Skeletal muscle satellite cell (primary cell): ENCODE data around the gene UBL4A.

Experiments
- H3K27me3 ChIP-seq: 2 replicates; pipeline ENCODE4 v1.7.0; 2013; ENCODE audit warnings: low read length; ENCODE audit not compliant: control insufficient read depth, insufficient read depth
- H3K36me3 ChIP-seq: 2 replicates; pipeline ENCODE4 v1.7.0; 2013; ENCODE audit warnings: mild to moderate bottlenecking, control low read depth, low read length; ENCODE audit not compliant: insufficient read depth
- H3K4me1 ChIP-seq: 2 replicates; pipeline ENCODE4 v1.7.0; 2013; ENCODE audit warnings: low read length; ENCODE audit not compliant: control insufficient read depth, insufficient read depth
- H3K4me2 ChIP-seq: 2 replicates; pipeline ENCODE4 v1.7.0; 2013; ENCODE audit warnings: mild to moderate bottlenecking, low read length
- H3K4me3 ChIP-seq: 2 replicates; pipeline ENCODE4 v1.7.0; 2013; ENCODE audit warnings: low read length
- H3K9ac ChIP-seq: 2 replicates; pipeline ENCODE4 v1.7.0; 2013; ENCODE audit warnings: mild to moderate bottlenecking, low read depth, low read length, moderate library complexity
- H3K9me3 ChIP-seq: replicated peaks from 2 replicates; pipeline ENCODE4 v1.7.0; 2013; ENCODE audit warnings: mild to moderate bottlenecking, control low read depth, low read length

The UBL4A gene

DNA sequence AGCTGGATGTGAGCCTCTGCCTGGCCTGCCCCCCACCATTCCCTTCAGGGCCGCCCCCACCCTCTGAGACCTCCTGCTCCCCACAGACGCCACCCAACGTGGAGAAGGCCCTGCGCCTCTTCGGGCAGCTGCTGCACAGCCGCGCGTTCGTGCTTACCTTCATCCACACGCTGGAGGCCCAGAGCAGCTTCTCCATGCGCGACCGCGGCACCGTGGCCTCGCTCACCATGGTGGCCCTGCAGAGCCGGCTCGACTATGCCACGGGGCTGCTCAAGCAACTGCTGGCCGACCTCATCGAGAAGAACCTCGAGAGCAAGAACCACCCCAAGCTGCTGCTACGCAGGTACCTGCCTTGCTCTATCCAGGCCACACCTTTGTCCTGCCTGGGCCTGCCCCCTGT, 18.2 kb downstream of the UBL4A start:
- H3K9me3 ChIP-seq: no peaks in the 10 kb centered on the region
- H3K36me3 ChIP-seq: peaks cover 40% of the 10 kb centered on the region
- no peaks in the 10 kb centered on the region for H3K27me3 ChIP-seq
- H3K4me2 ChIP-seq: no peak overlapping the region
- no peak overlapping the region for H3K9ac ChIP-seq
- H3K4me1 ChIP-seq: no peaks in the 10 kb centered on the region
- no peak overlapping the region for H3K4me3 ChIP-seq

DNA sequence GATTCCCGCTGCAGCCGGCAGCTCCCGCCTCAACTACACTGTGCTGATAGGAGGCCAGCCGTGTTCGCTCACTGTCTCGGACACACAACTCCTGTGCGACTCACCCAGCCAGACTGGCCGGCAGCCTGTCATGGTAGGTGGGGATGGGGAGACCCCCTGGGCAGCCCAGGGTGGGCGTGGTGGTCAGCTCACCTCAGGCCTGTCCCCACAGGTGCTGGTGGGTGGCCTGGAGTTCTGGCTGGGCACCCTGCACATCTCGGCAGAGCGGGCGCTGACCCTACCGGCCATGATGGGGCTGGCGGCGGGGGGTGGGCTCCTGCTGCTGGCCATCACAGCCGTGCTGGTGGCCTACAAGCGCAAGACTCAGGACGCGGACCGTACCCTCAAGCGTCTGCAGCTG, 18.9 kb downstream of the UBL4A start:
- Histone ChIP-seq H3K4me3 (no peak overlapping the region), H3K4me2 (no peak overlapping the region), H3K27me3 (no peaks in the 10 kb centered on the region), H3K9ac (no peak overlapping the region), H3K36me3 (peaks cover 44% of the 10 kb centered on the region), H3K9me3 (no peaks in the 10 kb centered on the region), H3K4me1 (no peaks in the 10 kb centered on the region)

DNA sequence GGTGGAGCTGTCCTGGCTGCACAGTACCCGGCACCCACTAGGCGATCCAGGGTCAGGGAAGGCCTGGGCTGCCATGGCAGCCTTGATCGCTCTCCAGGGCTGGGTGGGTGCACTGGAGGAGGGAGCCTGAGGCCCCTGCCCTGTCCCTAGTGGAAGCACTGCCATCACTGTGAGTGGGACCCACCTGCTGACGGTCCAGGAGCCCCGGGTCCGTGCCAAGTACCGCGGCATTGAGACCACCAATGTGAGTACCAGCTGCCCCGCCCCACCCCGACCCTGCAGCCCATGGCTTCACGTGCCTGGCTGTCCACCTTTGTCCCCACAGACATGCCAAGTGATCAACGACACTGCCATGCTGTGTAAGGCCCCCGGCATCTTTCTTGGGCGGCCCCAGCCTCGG, 19.5 kb downstream of the UBL4A start:
- H3K4me1 ChIP-seq: no peaks in the 10 kb centered on the region
- H3K27me3 ChIP-seq: no peaks in the 10 kb centered on the region
- no peak overlapping the region for H3K9ac ChIP-seq
- H3K36me3 ChIP-seq: peaks cover 46% of the 10 kb centered on the region
- no peak overlapping the region for H3K4me2 ChIP-seq
- H3K4me3 ChIP-seq: no peak overlapping the region
- H3K9me3 ChIP-seq: no peaks in the 10 kb centered on the region

DNA sequence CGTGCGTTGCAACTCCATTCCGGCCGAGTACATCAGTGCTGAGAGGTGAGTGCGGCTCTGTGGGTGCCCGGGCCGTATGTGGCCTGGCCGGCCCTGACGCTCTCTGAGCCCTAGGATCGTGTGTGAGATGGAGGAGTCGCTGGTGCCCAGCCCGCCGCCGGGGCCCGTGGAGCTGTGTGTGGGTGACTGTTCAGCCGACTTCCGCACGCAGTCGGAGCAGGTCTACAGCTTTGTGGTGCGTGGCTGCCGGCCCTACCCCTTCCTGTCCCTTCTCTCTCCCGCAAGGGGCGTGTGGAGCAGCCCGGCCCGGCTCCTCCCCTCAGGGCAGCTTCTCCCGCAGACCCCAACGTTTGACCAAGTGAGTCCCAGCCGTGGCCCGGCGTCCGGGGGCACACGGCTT, 20.4 kb downstream of the UBL4A start:
- no peaks in the 10 kb centered on the region for H3K9me3 ChIP-seq

DNA sequence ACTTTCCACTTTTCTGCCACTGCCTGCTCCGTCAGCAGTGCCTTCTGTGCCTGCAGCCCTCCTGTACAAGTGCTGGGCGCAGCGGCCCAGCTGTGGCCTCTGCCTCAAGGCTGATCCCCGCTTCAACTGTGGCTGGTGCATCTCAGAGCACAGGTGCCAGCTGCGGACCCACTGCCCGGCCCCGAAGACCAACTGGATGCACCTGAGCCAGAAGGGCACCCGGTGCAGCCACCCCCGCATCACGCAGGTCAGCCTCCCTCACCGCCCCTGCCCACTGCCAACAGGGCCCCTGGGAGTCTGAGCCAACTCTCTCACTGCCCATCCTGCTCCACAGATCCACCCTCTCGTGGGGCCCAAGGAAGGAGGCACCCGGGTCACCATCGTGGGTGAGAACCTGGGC, 20.8 kb downstream of the UBL4A start:
- Histone ChIP-seq H3K36me3 (peaks cover 46% of the 10 kb centered on the region), H3K4me1 (peaks cover 8% of the 10 kb centered on the region), H3K27me3 (no peaks in the 10 kb centered on the region), H3K4me3 (no peak overlapping the region), H3K4me2 (no peak overlapping the region), H3K9ac (no peak overlapping the region), H3K9me3 (no peaks in the 10 kb centered on the region)

More for the DNA sequence above, 20.4 kb downstream of the UBL4A start:
- H3K4me3 ChIP-seq: no peak overlapping the region
- H3K4me1 ChIP-seq: peaks cover 4% of the 10 kb centered on the region
- H3K9ac ChIP-seq: no peak overlapping the region
- H3K27me3 ChIP-seq: no peaks in the 10 kb centered on the region
- H3K36me3 ChIP-seq: peaks cover 46% of the 10 kb centered on the region
- H3K4me2 ChIP-seq: no peak overlapping the region

- H3K36me3 ChIP-seq: peaks cover 42% of the 10 kb centered on the region
- no peaks in the 10 kb centered on the region for H3K9me3 ChIP-seq
- no peak overlapping the region for H3K9ac ChIP-seq
- H3K4me1 ChIP-seq: peaks cover 11% of the 10 kb centered on the region
- no peak overlapping the region for H3K4me3 ChIP-seq
- no peak overlapping the region for H3K4me2 ChIP-seq
- H3K27me3 ChIP-seq: no peaks in the 10 kb centered on the region
These were observed 21.5 kb downstream of the UBL4A start for GRCh38 chrX:154464806-154465365.

DNA sequence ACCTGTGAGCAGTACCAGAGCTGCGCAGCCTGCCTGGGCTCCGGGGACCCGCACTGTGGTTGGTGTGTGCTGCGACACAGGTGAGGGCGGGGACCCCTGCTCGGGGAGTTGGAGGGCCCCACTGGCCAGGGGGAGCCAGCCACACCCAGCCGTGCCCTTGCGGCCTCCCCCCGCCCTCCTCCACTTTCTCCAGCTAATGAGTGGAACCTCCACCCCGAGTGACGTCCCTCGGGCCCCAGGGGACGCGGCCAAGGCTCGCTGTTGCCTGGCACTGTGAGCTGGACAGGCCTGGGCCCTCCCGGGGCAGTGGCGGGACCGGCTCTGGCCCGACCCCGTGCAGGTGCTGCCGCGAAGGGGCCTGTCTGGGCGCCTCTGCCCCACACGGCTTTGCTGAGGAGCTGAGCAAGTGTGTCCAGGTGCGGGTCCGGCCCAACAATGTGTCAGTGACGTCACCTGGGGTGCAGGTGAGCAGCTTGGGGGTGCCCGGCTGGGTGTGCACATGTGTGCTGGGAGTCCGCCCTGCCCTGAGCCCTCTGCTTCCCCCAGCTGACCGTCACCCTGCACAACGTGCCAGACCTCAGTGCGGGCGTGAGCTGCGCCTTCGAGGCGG, 22.7 kb downstream of the UBL4A start:
- Histone ChIP-seq H3K9me3 (no peaks in the 10 kb centered on the region), H3K9ac (no peak overlapping the region), H3K36me3 (peaks cover 31% of the 10 kb centered on the region), H3K4me1 (peaks cover 11% of the 10 kb centered on the region), H3K27me3 (no peaks in the 10 kb centered on the region), H3K4me3 (no peak overlapping the region), H3K4me2 (no peak overlapping the region)

GRCh38 chrX:154462396-154462795, 24.0 kb downstream of the UBL4A start:
- H3K27me3 ChIP-seq: no peaks in the 10 kb centered on the region
- H3K36me3 ChIP-seq: peaks cover 24% of the 10 kb centered on the region
- no peaks in the 10 kb centered on the region for H3K9me3 ChIP-seq
- H3K4me1 ChIP-seq: peaks cover 11% of the 10 kb centered on the region
- no peak overlapping the region for H3K4me2 ChIP-seq
- no peak overlapping the region for H3K4me3 ChIP-seq
- no peak overlapping the region for H3K9ac ChIP-seq

DNA sequence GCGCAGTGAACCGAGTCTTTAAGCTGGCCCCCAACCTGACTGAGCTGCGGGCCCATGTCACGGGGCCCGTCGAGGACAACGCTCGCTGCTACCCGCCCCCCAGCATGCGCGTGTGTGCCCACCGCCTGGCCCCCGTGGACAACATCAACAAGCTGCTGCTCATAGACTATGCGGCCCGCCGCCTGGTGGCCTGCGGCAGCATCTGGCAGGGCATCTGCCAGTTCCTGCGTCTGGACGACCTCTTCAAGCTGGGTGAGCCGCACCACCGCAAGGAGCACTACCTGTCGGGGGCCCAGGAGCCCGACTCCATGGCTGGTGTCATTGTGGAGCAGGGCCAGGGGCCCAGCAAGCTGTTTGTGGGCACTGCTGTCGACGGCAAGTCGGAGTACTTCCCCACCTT, 26.1 kb downstream of the UBL4A start:
- H3K9me3 ChIP-seq: no peaks in the 10 kb centered on the region
- peak overlapping the region; percentile 86 for H3K9ac ChIP-seq
- peak overlapping the region; percentile 97 for H3K4me2 ChIP-seq
- peaks cover 24% of the 10 kb centered on the region for H3K36me3 ChIP-seq
- H3K4me1 ChIP-seq: peaks cover 11% of the 10 kb centered on the region
- no peaks in the 10 kb centered on the region for H3K27me3 ChIP-seq
- peak overlapping the region; percentile 80 for H3K4me3 ChIP-seq

GRCh38 chrX:154459832-154460231, 26.6 kb downstream of the UBL4A start:
- Histone ChIP-seq H3K9me3 (no peaks in the 10 kb centered on the region), H3K9ac (peak overlapping the region; percentile 86), H3K36me3 (peaks cover 24% of the 10 kb centered on the region), H3K4me1 (peaks cover 11% of the 10 kb centered on the region), H3K27me3 (no peaks in the 10 kb centered on the region), H3K4me2 (peak overlapping the region; percentile 97), H3K4me3 (peak overlapping the region; percentile 80)

- Histone ChIP-seq H3K4me2 (peak overlapping the region; percentile 97), H3K4me3 (peak overlapping the region; percentile 80), H3K9ac (peak overlapping the region; percentile 86), H3K9me3 (no peaks in the 10 kb centered on the region), H3K27me3 (no peaks in the 10 kb centered on the region), H3K4me1 (peaks cover 11% of the 10 kb centered on the region), H3K36me3 (peaks cover 24% of the 10 kb centered on the region)
These were observed 27.2 kb downstream of the UBL4A start for GRCh38 chrX:154458954-154459778.
